CD14-positive monocyte (primary cell): ENCODE results near the gene BLID. TPM values are rescaled to one million over a fixed set of nuclear protein-coding genes. Genes with fewer than 3 reads are reported as not detected.

Experiments
- DNase-seq, 3 donors: peaks; one replicate each; pipeline ENCODE4 v3.0.0-alpha.2; 2011 to 2022
- H2AFZ ChIP-seq: 2 replicates; pipeline ENCODE4 v1.6.0; 2012; ENCODE audit warnings: mild to moderate bottlenecking, low read depth, low read length, inconsistent platforms; ENCODE audit not compliant: insufficient read depth, poor library complexity, severe bottlenecking
- H3K27ac ChIP-seq, 2 donors: 1 replicate in 1 of 2; 2 replicates in 1 of 2; pipeline ENCODE4 v1.5.1; 2012 to 2013; ENCODE audit warnings: low read length in 2 of 2, control low read depth in 1 of 2, inconsistent platforms in 1 of 2, low read depth in 1 of 2, mild to moderate bottlenecking in 1 of 2
- H3K27me3 ChIP-seq, 2 donors: one replicate each; pipeline versions ENCODE4 v1.6.0 to v1.6.1; 2011 to 2013; ENCODE audit warnings: low read length in 2 of 2; ENCODE audit not compliant: control insufficient read depth in 2 of 2, insufficient read depth in 2 of 2
- H3K36me3 ChIP-seq, 2 donors: replicated peaks in 1 of 2; 1 replicate in 1 of 2; 2 replicates in 1 of 2; pipeline versions ENCODE4 v1.5.1 to v1.6.1; 2012 to 2013; ENCODE audit warnings: low read length in 2 of 2, control low read depth in 1 of 2, inconsistent platforms in 1 of 2, mild to moderate bottlenecking in 1 of 2; ENCODE audit not compliant: insufficient read depth in 2 of 2, control insufficient read depth in 1 of 2
- H3K4me1 ChIP-seq, 2 donors: 1 replicate in 1 of 2; 2 replicates in 1 of 2; pipeline versions ENCODE4 v1.5.1 to v1.6.1; 2012 to 2013; ENCODE audit warnings: low read length in 2 of 2, control low read depth in 1 of 2, inconsistent platforms in 1 of 2, mild to moderate bottlenecking in 1 of 2, moderate library complexity in 1 of 2; ENCODE audit not compliant: insufficient read depth in 2 of 2, control insufficient read depth in 1 of 2
- H3K4me2 ChIP-seq: replicated peaks from 2 replicates; pipeline ENCODE3; 2012; ENCODE audit warnings: low read length, moderate library complexity, mild to moderate bottlenecking; ENCODE audit not compliant: poor library complexity, severe bottlenecking; ENCODE audit errors: extremely low read depth
- H3K4me3 ChIP-seq, 3 experiments: fragments of 200-600 bp in 1 of 3; sonication (generic) in 1 of 3; replicated peaks in 1 of 3; 1 replicate in 2 of 3; 2 replicates in 1 of 3; pipeline ENCODE4 v1.5.1; 2011 to 2013; ENCODE audit warnings: low read length in 3 of 3, mild to moderate bottlenecking in 3 of 3, control low read depth in 2 of 3, low read depth in 2 of 3, inconsistent platforms in 1 of 3, moderate library complexity in 1 of 3
- H3K79me2 ChIP-seq: 2 replicates; pipeline ENCODE4 v1.6.0; 2012; ENCODE audit warnings: mild to moderate bottlenecking, control low read depth, inconsistent platforms, low read length, moderate library complexity; ENCODE audit not compliant: insufficient read depth
- H3K9ac ChIP-seq: 2 replicates; pipeline ENCODE4 v1.6.0; 2017; ENCODE audit warnings: low read length, mild to moderate bottlenecking; ENCODE audit not compliant: insufficient read depth, poor library complexity, severe bottlenecking
- H3K9me3 ChIP-seq, 2 donors: replicated peaks in 1 of 2; 1 replicate in 1 of 2; 2 replicates in 1 of 2; pipeline versions ENCODE4 v1.5.1 to v1.6.1; 2012 to 2013; ENCODE audit warnings: low read length in 2 of 2, control low read depth in 1 of 2; ENCODE audit not compliant: control insufficient read depth in 1 of 2, insufficient read depth in 1 of 2
- H4K20me1 ChIP-seq: 2 replicates; pipeline ENCODE4 v1.6.0; 2012; ENCODE audit warnings: mild to moderate bottlenecking, low read length, control low read depth, moderate library complexity; ENCODE audit not compliant: insufficient read depth
- H3K27ac Mint-ChIP-seq, 7 donors: one replicate each; pipeline ENCODE4 v1.8.0; 2020; ENCODE audit warnings: mild to moderate bottlenecking in 7 of 7, mixed read lengths in 7 of 7, moderate library complexity in 6 of 7, inconsistent platforms in 2 of 7
- H3K27me3 Mint-ChIP-seq, 3 donors: one replicate each; pipeline ENCODE4 v1.8.0; 2021 to 2022; ENCODE audit warnings: low read depth in 3 of 3, mild to moderate bottlenecking in 3 of 3, mixed read lengths in 3 of 3, moderate library complexity in 3 of 3, inconsistent platforms in 1 of 3
- H3K36me3 Mint-ChIP-seq, 2 donors: one replicate each; pipeline ENCODE4 v1.8.0; 2020; ENCODE audit warnings: mixed read lengths in 2 of 2, inconsistent platforms in 1 of 2, mild to moderate bottlenecking in 1 of 2
- H3K4me1 Mint-ChIP-seq: one replicate; pipeline ENCODE4 v1.8.0; 2020; ENCODE audit warnings: mild to moderate bottlenecking, mixed read lengths
- H3K4me3 Mint-ChIP-seq, 2 donors: one replicate each; pipeline ENCODE4 v1.8.0; 2020; ENCODE audit warnings: mild to moderate bottlenecking in 2 of 2, mixed read lengths in 2 of 2, moderate library complexity in 1 of 2
- H3K9me3 Mint-ChIP-seq, 7 donors: one replicate each; pipeline ENCODE4 v1.8.0; 2020 to 2022; ENCODE audit warnings: mixed read lengths in 7 of 7, mild to moderate bottlenecking in 6 of 7, moderate library complexity in 6 of 7, inconsistent platforms in 2 of 7
- WGBS: methylation state at CpG from one replicate; pipeline ENCODE4 v1.1.5; 2013; ENCODE audit warnings: missing lambda C conversion rate; ENCODE audit not compliant: insufficient coverage; 5-methylcytosine and 5-hydroxymethylcytosine counted together
- intact Hi-C, 2 donors: fragments of 100-400 bp; cut with micrococcal nuclease; formaldehyde crosslinking; loops; one replicate each; pipeline versions ENCODE4 v1.15.0 to v1.15.1; 2023
- polyA plus RNA-seq, 3 donors: library from polyadenylated mRNA; depleted of rRNA in 1 of 3; unstranded in 2 of 3; stranded (reverse) in 1 of 3; fragments of 300-500 nt in 2 of 3; fragments of >200 nt in 1 of 3; fragmentation: Illumina TruSeq in 2 of 3; gene quantifications; 1 replicate in 2 of 3; 2 replicates in 1 of 3; pipeline ENCODE4 v1.2.3, GENCODE V29; 2012 to 2021
- TF ChIP-seq, protein P1 (sequence below): fragments of 200-600 bp; IDR thresholded peaks from one replicate; pipeline ENCODE4 v1.8.0; 2022; ENCODE audit warnings: antibody characterized with exemption, mild to moderate bottlenecking

The BLID gene
- polyA plus RNA-seq, 3 donors: not detected

- peaks cover 0 to 3% (median 3%) of the 10 kb centered on the region in 3 donors for H3K27me3 Mint-ChIP-seq
- Histone ChIP-seq H3K9me3 (no peaks in the 10 kb centered on the region), H3K9ac (no peak overlapping the region), H3K4me3 (no peak overlapping the region), H3K27ac (no peak overlapping the region), H3K36me3 (no peaks in the 10 kb centered on the region), H3K4me1 (peaks cover 3 to 5% of the 10 kb centered on the region in 2 donors), H4K20me1 (no peaks in the 10 kb centered on the region), H3K4me2 (no peak overlapping the region), H3K79me2 (no peaks in the 10 kb centered on the region), H2AFZ (no peak overlapping the region), H3K27me3 (no peaks in the 10 kb centered on the region)
- H3K27ac Mint-ChIP-seq: no peak overlapping the region
- no CpG with 5 or more reads among the region's 1 CpG for WGBS
- H3K36me3 Mint-ChIP-seq: no peaks in the 10 kb centered on the region
- H3K9me3 Mint-ChIP-seq: peaks cover 0 to 2% (median 0%) of the 10 kb centered on the region in 7 donors
- intact Hi-C loops: no loop called here
- peaks cover 23% of the 10 kb centered on the region for H3K4me1 Mint-ChIP-seq
- TF ChIP-seq, protein P1, sequence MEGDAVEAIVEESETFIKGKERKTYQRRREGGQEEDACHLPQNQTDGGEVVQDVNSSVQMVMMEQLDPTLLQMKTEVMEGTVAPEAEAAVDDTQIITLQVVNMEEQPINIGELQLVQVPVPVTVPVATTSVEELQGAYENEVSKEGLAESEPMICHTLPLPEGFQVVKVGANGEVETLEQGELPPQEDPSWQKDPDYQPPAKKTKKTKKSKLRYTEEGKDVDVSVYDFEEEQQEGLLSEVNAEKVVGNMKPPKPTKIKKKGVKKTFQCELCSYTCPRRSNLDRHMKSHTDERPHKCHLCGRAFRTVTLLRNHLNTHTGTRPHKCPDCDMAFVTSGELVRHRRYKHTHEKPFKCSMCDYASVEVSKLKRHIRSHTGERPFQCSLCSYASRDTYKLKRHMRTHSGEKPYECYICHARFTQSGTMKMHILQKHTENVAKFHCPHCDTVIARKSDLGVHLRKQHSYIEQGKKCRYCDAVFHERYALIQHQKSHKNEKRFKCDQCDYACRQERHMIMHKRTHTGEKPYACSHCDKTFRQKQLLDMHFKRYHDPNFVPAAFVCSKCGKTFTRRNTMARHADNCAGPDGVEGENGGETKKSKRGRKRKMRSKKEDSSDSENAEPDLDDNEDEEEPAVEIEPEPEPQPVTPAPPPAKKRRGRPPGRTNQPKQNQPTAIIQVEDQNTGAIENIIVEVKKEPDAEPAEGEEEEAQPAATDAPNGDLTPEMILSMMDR: no peak
- DNase-seq: no peak
- H3K4me3 Mint-ChIP-seq: no peak overlapping the region
Observed at GRCh38 chr11:122154994-122155393, 39.0 kb upstream of the BLID start.

- no CpG with 5 or more reads among the region's 6 CpGs for WGBS
- H3K4me1 ChIP-seq: peaks cover 3 to 5% of the 10 kb centered on the region in 2 donors
- DNase-seq: no peak
- no peak overlapping the region for H2AFZ ChIP-seq
- no peak overlapping the region for H3K27ac Mint-ChIP-seq
- no peak overlapping the region for H3K4me2 ChIP-seq
- TF ChIP-seq, protein P1: no peak
- H4K20me1 ChIP-seq: no peaks in the 10 kb centered on the region
- H3K79me2 ChIP-seq: no peaks in the 10 kb centered on the region
- H3K4me3 ChIP-seq: no peak overlapping the region
- intact Hi-C loops: no loop called here
- no peak overlapping the region for H3K9ac ChIP-seq
- no peaks in the 10 kb centered on the region for H3K27me3 ChIP-seq
- H3K9me3 ChIP-seq: no peaks in the 10 kb centered on the region
- H3K27ac ChIP-seq: no peak overlapping the region
- no peak overlapping the region for H3K4me3 Mint-ChIP-seq
- H3K36me3 ChIP-seq: no peaks in the 10 kb centered on the region
- no peaks in the 10 kb centered on the region for H3K36me3 Mint-ChIP-seq
- H3K9me3 Mint-ChIP-seq: peaks cover 0 to 2% (median 0%) of the 10 kb centered on the region in 7 donors
- H3K4me1 Mint-ChIP-seq: peaks cover 23% of the 10 kb centered on the region
- peaks cover 0 to 3% (median 3%) of the 10 kb centered on the region in 3 donors for H3K27me3 Mint-ChIP-seq
Observed at GRCh38 chr11:122154227-122154626, 38.2 kb upstream of the BLID start.
